SU-DHL-6 (cell line): ENCODE results near the gene HNRNPM.

ENCODE experiments used
- EZH2phosphoT487 ChIP-seq: fragments of 200-600 bp; sonication (generic), shearing (Covaris generic); conservative IDR thresholded peaks from 2 replicates; pipeline ENCODE4 v1.6.1; 2018; ENCODE audit warnings: mild to moderate bottlenecking, antibody characterized with exemption, low read length, moderate library complexity, mixed read lengths
- TF ChIP-seq, protein P1 (sequence below): fragments of 200-600 bp; sonication (generic); IDR thresholded peaks from one replicate; pipeline ENCODE4 v1.5.1; 2017; ENCODE audit warnings: antibody characterized with exemption, mild to moderate bottlenecking, low read length, moderate library complexity; ENCODE audit not compliant: insufficient read depth, poor library complexity, severe bottlenecking

DNA sequence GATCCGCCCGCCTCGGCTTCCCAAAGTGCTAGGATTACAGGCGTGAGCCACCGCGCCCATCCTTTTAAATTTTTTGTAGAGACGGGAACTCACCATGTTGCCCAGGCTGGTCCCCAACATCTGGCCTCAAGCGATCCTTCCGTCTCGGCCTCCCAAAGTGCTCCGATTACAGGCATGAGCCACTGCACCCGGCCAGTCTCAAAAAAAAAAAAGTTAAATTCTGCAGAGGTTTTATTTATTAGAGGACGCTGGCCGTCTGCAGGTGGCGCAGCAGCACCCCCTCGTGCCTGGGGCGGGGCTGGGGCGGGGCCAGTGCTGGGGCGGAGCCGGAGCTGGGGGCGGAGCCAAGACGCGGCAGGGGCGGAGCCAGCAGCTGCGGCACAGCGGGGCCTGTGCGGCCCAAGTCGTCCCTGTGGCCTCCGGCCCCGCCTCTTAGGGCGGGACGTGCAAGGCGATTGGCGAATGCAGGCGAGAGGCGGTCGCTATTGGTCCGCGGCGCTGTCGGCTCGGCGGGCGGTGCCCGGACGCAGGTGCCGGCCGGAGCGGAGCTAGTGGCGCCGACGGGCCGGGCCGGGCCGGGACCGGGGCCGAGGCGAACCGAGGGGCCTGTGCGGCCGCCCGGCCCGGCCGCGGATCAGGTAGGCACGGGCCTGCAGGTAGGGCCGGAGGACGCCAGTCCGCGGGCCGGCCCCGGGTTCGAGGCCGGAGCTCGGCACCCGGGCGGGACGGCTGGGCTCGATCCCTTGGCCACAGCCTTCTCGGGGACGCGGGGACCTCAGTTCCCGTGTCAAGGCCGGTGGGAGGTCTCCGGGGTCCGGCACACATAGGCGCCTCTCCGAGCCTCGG lies 31.8 kb upstream of the HNRNPM start, which contains the start of gene MARCHF2:
- TF ChIP-seq, protein P1, sequence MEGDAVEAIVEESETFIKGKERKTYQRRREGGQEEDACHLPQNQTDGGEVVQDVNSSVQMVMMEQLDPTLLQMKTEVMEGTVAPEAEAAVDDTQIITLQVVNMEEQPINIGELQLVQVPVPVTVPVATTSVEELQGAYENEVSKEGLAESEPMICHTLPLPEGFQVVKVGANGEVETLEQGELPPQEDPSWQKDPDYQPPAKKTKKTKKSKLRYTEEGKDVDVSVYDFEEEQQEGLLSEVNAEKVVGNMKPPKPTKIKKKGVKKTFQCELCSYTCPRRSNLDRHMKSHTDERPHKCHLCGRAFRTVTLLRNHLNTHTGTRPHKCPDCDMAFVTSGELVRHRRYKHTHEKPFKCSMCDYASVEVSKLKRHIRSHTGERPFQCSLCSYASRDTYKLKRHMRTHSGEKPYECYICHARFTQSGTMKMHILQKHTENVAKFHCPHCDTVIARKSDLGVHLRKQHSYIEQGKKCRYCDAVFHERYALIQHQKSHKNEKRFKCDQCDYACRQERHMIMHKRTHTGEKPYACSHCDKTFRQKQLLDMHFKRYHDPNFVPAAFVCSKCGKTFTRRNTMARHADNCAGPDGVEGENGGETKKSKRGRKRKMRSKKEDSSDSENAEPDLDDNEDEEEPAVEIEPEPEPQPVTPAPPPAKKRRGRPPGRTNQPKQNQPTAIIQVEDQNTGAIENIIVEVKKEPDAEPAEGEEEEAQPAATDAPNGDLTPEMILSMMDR: peak; percentile 44
- no peak for TF ChIP-seq EZH2phosphoT487
